SK-N-SH treated with all-trans-retinoic acid at 6 μM for 48 hours (cell line): ENCODE data around the gene PCK1.

Experiments used
- ARNTL ChIP-seq: fragments of 450-650 bp; formaldehyde crosslinking; IDR thresholded peaks from 2 replicates; pipeline ENCODE4 v1.5.0; 2020; ENCODE audit warnings: low read depth, mild to moderate bottlenecking, moderate library complexity, borderline replicate concordance
- CREB5 ChIP-seq: fragments of 250-450 bp; sonication (Bioruptor Pico); IDR thresholded peaks from 2 replicates; pipeline ENCODE4 v1.5.1; 2020; ENCODE audit warnings: low read depth, mild to moderate bottlenecking, moderate library complexity
- CSDC2 ChIP-seq: fragments of 250-450 bp; sonication (Bioruptor Pico); IDR thresholded peaks from 2 replicates; pipeline ENCODE4 v1.5.0; 2020; ENCODE audit warnings: mild to moderate bottlenecking, moderate library complexity
- CSRNP3 ChIP-seq: fragments of 250-450 bp; sonication (Bioruptor Pico); IDR thresholded peaks from 2 replicates; pipeline ENCODE4 v1.5.1; 2021; ENCODE audit warnings: mild to moderate bottlenecking, moderate library complexity
- ISL1 ChIP-seq: fragments of 250-450 bp; sonication (Bioruptor Pico); IDR thresholded peaks from 2 replicates; pipeline ENCODE4 v2.1.2; 2022; ENCODE audit warnings: mild to moderate bottlenecking, moderate library complexity
- PATZ1 ChIP-seq: fragments of 250-450 bp; sonication (Bioruptor Pico); IDR thresholded peaks from 2 replicates; pipeline ENCODE4 v1.8.0; 2020; ENCODE audit warnings: mild to moderate bottlenecking, moderate library complexity, borderline replicate concordance
- RARB ChIP-seq: fragments of 250-450 bp; sonication (Bioruptor Pico); IDR thresholded peaks from 2 replicates; pipeline ENCODE4 v1.8.0; 2021; ENCODE audit warnings: mild to moderate bottlenecking, moderate library complexity
- SNAI2 ChIP-seq: fragments of 250-450 bp; sonication (Bioruptor Pico); IDR thresholded peaks from 2 replicates; pipeline ENCODE4 v1.5.0; 2020; ENCODE audit warnings: mild to moderate bottlenecking, moderate library complexity
- ZC3H10 ChIP-seq: fragments of 250-450 bp; sonication (Bioruptor Pico); IDR thresholded peaks from 2 replicates; pipeline ENCODE4 v1.5.1; 2021; ENCODE audit warnings: mild to moderate bottlenecking, moderate library complexity

GRCh38 chr20:57564951-57565642 is 4.2 kb downstream of the PCK1 start:
- TF ChIP-seq ISL1: no peak
- no peak for TF ChIP-seq RARB (CRISPR knock-in tag)
- no peak for TF ChIP-seq CREB5 (CRISPR knock-in tag)
- TF ChIP-seq CSRNP3 (CRISPR knock-in tag): no peak
- TF ChIP-seq CSDC2: no peak
- TF ChIP-seq ARNTL: no peak
- no peak for TF ChIP-seq PATZ1
- TF ChIP-seq ZC3H10 (CRISPR knock-in tag): no peak
- TF ChIP-seq SNAI2 (CRISPR knock-in tag): no peak
